ENCODE measurements around the gene DNM3. TPM values are rescaled to one million over a fixed set of nuclear protein-coding genes. Genes with fewer than 3 reads are reported as not detected.
A peak's percentile ranks its signal among the peaks of the same experiment; 100 is the strongest.

DNM3 gene
- total and polyA plus RNA-seq, 9 of the 15 experiments (the other 6 are each of a cell fraction or from before 2014, with no cell fraction given): 0.08 to 0.36 (median 0.22) TPM; not detected in 1

DNA sequence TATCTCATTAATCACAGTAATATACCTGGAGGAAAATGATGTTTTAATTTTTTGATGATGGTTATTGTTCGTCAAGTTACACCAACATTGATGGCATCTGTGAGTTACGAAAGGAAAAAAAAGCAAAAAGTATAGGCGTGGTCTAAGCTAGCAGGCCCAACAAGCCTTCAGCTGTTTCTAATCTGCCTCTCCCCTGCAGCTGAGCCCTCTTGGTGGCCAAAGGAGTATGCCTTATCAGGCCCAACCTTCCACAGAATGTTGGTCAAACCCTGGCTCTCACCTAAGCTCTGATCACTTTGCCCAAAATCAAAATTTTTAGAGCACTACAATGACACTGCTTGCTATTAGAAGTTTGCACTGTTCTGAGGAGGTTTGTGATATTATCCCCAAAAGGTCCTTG is 584.0 kb downstream of the DNM3 start (continued):
- TF ChIP-seq ESRRA (IDR thresholded peaks at IDR 0.05; ENCODE audit: borderline replicate concordance, low read depth): no peak
- TF ChIP-seq CCNT2 (IDR thresholded peaks at IDR 0.05; ENCODE audit: borderline replicate concordance, extremely low read depth, insufficient read length, low read depth, low read length): no peak
- peak in 1 of 2 experiments; percentile 62; a peak in 1 of 4 replicates for TF ChIP-seq TEAD1 (CRISPR knock-in tag; IDR thresholded peaks at IDR 0.05)
- no peak for TF ChIP-seq ZNF77 (CRISPR knock-in tag; IDR thresholded peaks at IDR 0.05)
- TF ChIP-seq MTA1 (IDR thresholded peaks at IDR 0.05; ENCODE audit: borderline replicate concordance): no peak; the same call in 1 of the 2 replicates
- TF ChIP-seq SMAD4 (CRISPR knock-in tag; conservative IDR thresholded peaks at IDR 0.05): 0 out of 2 replicates have a peak, but pooled peaks have one; percentile 37
- TF ChIP-seq MYNN (IDR thresholded peaks at IDR 0.05): peak; percentile 71; the same call in 1 of the 2 replicates
- no peak for TF ChIP-seq MYNN (CRISPR knock-in tag; IDR thresholded peaks at IDR 0.05)
- peak; percentile 37; the same call in 1 of the 2 replicates for TF ChIP-seq HDAC2 (IDR thresholded peaks at IDR 0.05)
- TF ChIP-seq, protein P1, sequence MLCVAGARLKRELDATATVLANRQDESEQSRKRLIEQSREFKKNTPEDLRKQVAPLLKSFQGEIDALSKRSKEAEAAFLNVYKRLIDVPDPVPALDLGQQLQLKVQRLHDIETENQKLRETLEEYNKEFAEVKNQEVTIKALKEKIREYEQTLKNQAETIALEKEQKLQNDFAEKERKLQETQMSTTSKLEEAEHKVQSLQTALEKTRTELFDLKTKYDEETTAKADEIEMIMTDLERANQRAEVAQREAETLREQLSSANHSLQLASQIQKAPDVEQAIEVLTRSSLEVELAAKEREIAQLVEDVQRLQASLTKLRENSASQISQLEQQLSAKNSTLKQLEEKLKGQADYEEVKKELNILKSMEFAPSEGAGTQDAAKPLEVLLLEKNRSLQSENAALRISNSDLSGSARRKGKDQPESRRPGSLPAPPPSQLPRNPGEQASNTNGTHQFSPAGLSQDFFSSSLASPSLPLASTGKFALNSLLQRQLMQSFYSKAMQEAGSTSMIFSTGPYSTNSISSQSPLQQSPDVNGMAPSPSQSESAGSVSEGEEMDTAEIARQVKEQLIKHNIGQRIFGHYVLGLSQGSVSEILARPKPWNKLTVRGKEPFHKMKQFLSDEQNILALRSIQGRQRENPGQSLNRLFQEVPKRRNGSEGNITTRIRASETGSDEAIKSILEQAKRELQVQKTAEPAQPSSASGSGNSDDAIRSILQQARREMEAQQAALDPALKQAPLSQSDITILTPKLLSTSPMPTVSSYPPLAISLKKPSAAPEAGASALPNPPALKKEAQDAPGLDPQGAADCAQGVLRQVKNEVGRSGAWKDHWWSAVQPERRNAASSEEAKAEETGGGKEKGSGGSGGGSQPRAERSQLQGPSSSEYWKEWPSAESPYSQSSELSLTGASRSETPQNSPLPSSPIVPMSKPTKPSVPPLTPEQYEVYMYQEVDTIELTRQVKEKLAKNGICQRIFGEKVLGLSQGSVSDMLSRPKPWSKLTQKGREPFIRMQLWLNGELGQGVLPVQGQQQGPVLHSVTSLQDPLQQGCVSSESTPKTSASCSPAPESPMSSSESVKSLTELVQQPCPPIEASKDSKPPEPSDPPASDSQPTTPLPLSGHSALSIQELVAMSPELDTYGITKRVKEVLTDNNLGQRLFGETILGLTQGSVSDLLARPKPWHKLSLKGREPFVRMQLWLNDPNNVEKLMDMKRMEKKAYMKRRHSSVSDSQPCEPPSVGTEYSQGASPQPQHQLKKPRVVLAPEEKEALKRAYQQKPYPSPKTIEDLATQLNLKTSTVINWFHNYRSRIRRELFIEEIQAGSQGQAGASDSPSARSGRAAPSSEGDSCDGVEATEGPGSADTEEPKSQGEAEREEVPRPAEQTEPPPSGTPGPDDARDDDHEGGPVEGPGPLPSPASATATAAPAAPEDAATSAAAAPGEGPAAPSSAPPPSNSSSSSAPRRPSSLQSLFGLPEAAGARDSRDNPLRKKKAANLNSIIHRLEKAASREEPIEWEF (CRISPR knock-in tag; IDR thresholded peaks at IDR 0.05): peak; percentile 80; the same call in 1 of the 2 replicates
- TF ChIP-seq STAT5A (IDR thresholded peaks at IDR 0.05; ENCODE audit: borderline replicate concordance, low read length): peak; percentile 74; the same call in 1 of the 2 replicates
- TF ChIP-seq JUND (IDR thresholded peaks at IDR 0.05; ENCODE audit: borderline replicate concordance, low read depth, low read length): 0 out of 2 replicates have a peak, but pooled peaks have one; percentile 29
- TF ChIP-seq JUND (tag; IDR thresholded peaks at IDR 0.05; ENCODE audit: borderline replicate concordance, low read depth, low read length): peak; percentile 12; the same call in 1 of the 3 replicates
- TF ChIP-seq, protein P2, sequence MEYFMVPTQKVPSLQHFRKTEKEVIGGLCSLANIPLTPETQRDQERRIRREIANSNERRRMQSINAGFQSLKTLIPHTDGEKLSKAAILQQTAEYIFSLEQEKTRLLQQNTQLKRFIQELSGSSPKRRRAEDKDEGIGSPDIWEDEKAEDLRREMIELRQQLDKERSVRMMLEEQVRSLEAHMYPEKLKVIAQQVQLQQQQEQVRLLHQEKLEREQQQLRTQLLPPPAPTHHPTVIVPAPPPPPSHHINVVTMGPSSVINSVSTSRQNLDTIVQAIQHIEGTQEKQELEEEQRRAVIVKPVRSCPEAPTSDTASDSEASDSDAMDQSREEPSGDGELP (CRISPR knock-in tag; IDR thresholded peaks at IDR 0.05; ENCODE audit: borderline replicate concordance): peak; percentile 97
- TF ChIP-seq NFIC (IDR thresholded peaks at IDR 0.05): peak; percentile 46
- TF ChIP-seq EP300 (IDR thresholded peaks at IDR 0.05; ENCODE audit: low read length): peak; percentile 44; the same call in 1 of the 2 replicates
- no peak for TF ChIP-seq LARP7 (IDR thresholded peaks at IDR 0.05)
- peak; percentile 59; the same call in 1 of the 2 replicates for TF ChIP-seq SMARCA4 (IDR thresholded peaks at IDR 0.05)
- peak; percentile 20; the same call in 1 of the 2 replicates for TF ChIP-seq CTBP1 (IDR thresholded peaks at IDR 0.05; ENCODE audit: borderline replicate concordance)
- TF ChIP-seq, protein P3, sequence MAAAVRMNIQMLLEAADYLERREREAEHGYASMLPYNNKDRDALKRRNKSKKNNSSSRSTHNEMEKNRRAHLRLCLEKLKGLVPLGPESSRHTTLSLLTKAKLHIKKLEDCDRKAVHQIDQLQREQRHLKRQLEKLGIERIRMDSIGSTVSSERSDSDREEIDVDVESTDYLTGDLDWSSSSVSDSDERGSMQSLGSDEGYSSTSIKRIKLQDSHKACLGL (CRISPR knock-in tag; IDR thresholded peaks at IDR 0.05; ENCODE audit: borderline replicate concordance, poor library complexity, severe bottlenecking): no peak
- no peak for TF ChIP-seq ZNF239 (CRISPR knock-in tag; IDR thresholded peaks at IDR 0.05)
- peak; percentile 82 for TF ChIP-seq TAL1 (IDR thresholded peaks at IDR 0.05)
